Astrocyte of the spinal cord (primary cell): Measurements from ENCODE around the gene ALS2CL.

Experiments used
- DNase-seq: peaks from one replicate; pipeline ENCODE4 v3.0.0; 2011; ENCODE audit warnings: low read depth, low spot score
- H3K4me3 ChIP-seq: 2 replicates; pipeline ENCODE4 v1.5.1; 2011; ENCODE audit warnings: low read depth, mild to moderate bottlenecking, low read length, moderate library complexity
- CTCF ChIP-seq: IDR thresholded peaks from 2 replicates; pipeline ENCODE4 v1.5.1; 2012; ENCODE audit warnings: low read depth, mild to moderate bottlenecking, low read length, inconsistent platforms
- in situ Hi-C: cut with HindIII; loops from 2 replicates; pipeline ENCODE4 v1.10.0; 2017; ENCODE audit warnings: low sequenced_read_pairs

The ALS2CL gene

GRCh38 chr3:46715507-46716175 lies 22.2 kb upstream of the ALS2CL start:
- no peak for DNase-seq
- in situ Hi-C loops = no loop called here

DNA sequence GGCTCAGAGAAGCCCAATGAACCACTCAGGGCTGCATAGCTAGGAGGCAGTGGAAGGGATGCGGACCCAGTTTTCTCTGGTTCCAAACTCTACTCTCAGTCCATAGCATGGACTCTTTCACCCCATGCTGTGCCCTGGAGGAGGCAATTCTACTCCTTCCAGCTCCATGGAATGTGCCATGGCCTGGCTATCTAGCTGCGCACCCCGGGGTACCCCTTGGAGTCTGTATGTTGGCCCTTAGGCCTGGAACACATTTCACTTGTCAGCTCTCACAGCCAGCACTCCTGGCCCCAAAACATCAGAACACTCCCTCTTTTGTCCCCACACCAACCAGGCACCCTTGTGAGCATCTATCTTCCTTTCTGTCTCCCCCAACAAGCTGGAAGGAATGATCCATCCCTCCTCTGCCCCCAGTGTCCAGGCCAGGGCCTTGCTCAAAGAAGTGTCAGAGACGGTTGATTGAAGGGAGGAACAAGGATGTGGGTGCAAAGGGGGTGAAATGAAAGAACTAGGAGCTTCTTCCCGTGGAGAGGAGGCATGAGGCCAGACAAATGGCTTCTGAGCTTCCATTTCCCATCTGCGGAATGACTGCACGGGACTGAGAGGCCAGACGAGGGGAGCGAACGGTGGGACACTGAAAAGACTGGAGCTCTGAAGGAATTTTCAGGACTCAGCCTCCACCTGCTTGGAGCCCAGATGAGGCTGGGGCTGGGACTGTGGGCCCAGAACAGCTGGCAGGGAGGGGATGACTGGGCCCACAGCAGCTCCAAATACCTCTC lies 21.4 kb upstream of the ALS2CL start:
- no peak overlapping the region for H3K4me3 ChIP-seq
- no peak for TF ChIP-seq CTCF
- DNase-seq = no peak
- in situ Hi-C loops = no loop called here

More at GRCh38 chr3:46715507-46716175, 22.2 kb upstream of the ALS2CL start:
- H3K4me3 ChIP-seq = no peak overlapping the region
- TF ChIP-seq CTCF = no peak

DNA sequence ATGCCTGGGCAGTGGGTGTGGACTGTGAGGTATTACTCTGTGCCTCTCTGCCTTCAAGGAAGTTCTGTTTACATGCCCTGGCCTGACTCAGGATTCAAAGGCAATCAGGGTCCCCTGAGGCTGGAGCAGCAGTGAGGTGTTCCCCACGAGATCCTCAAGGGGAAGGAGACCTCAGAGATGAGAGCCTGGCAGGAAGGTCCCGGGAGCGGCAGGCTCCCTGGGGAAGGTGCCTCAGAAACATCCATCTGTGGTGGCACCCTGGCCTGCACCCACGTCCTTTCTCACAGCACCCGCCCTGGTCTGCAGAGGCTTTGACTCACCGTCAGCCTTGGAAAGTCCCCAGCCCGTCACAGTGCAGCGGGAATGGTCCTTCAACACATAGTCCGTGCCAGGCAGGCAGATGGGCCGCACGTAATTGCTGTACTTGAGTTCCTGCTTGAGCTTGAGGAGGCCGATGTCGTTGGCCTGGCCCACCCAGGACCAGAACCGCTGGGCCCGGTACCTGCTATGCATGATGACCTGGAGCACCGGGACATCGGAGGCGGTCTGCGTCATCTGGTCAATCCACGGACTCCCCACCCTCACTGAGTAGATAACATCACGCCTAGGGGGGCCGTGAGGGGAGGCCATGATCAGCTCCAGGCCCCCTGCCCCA lies 20.5 kb upstream of the ALS2CL start:
- no peak for DNase-seq
- no peak for TF ChIP-seq CTCF
- in situ Hi-C loops = no loop called here
- H3K4me3 ChIP-seq = no peak overlapping the region

DNA sequence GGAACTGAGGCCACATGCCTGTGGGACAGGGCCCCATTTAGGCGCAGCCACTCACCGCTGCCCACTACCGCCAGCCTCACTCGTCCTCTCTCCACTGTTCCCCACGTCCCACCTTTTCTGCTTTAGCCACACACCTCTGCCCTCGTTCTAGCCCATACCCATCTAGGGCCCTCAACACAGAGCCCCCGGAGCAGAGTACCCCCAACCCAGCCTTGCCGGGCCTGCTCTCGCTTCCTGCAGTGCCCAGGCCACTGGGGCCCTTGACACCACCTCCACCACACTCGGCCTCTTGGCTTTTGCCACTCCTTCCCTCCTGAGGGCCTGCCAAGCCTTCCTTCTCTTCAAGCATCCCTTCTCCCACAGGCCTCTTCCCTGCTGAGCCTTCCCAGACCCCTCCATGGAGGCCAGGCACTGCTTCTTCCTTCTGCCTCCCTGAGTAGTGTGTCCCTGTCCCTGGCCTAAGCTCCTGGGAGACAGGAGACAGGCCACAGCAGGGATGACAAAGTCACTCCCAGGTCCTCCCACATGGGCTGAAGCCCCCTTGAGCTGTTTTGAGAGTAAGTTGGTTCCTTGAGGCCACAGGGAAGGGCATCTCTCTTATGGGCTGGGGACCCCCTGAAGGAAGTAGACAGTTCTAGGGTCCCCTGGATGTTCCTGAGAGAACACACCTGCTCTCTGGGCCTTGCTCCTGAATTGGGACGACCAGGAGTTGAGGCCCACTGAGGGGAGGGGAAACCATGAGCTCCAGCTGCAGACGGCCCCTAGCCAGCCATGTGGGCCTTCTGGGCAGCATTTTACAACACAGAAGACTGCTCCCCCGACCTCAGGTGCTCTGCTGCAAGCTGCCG lies 19.8 kb upstream of the ALS2CL start:
- in situ Hi-C loops = no loop called here
- DNase-seq = no peak
- TF ChIP-seq CTCF = no peak
- H3K4me3 ChIP-seq = no peak overlapping the region

- TF ChIP-seq CTCF = no peak
- in situ Hi-C loops = no loop called here
- H3K4me3 ChIP-seq = no peak overlapping the region
- DNase-seq = no peak
Measured at GRCh38 chr3:46712191-46713049, 18.9 kb upstream of the ALS2CL start.
